K562 (cell line): ENCODE results near the gene FGFRL1. TPM values are rescaled to one million over a fixed set of nuclear protein-coding genes. Genes with fewer than 3 reads are reported as not detected.

ENCODE experiments used
- CXXC5 ChIP-seq: fragments of 250-450 bp; sonication (Bioruptor Pico); IDR thresholded peaks from 2 replicates; pipeline ENCODE4 v1.8.0; 2022; ENCODE audit warnings: inconsistent platforms, mild to moderate bottlenecking, moderate library complexity
- EP400 ChIP-seq: fragments of 450-650 bp; IDR thresholded peaks from 2 replicates; pipeline ENCODE4 v1.6.1; 2017; ENCODE audit warnings: antibody characterized with exemption, mild to moderate bottlenecking, moderate library complexity
- ESRRA ChIP-seq: fragments of 450-650 bp; IDR thresholded peaks from 2 replicates; pipeline ENCODE4 v1.6.1; 2014; ENCODE audit warnings: low read depth, mild to moderate bottlenecking, moderate library complexity, borderline replicate concordance
- KAT2B ChIP-seq: IDR thresholded peaks from one replicate; pipeline ENCODE4 v1.6.1; 2012; ENCODE audit warnings: low read depth, mild to moderate bottlenecking, control low read depth, inconsistent platforms, low read length, moderate library complexity
- LARP7 ChIP-seq: fragments of 450-650 bp; IDR thresholded peaks from 2 replicates; pipeline ENCODE4 v1.6.1; 2016
- MTA2 ChIP-seq: fragments of 450-650 bp; IDR thresholded peaks from 2 replicates; pipeline ENCODE4 v1.6.1; 2016; ENCODE audit warnings: low read depth
- MYBL2 ChIP-seq, 2 experiments: fragments of 450-650 bp in 1 of 2; sonication (generic) in 1 of 2; formaldehyde crosslinking in 1 of 2; IDR thresholded peaks; 2 replicates each; pipeline versions ENCODE4 v1.6.1 to v1.8.1; 2017 to 2022; ENCODE audit warnings: borderline replicate concordance in 1 of 2, inconsistent platforms in 1 of 2, low read depth in 1 of 2, mild to moderate bottlenecking in 1 of 2, missing genetic modification reagents in 1 of 2, moderate library complexity in 1 of 2
- NBN ChIP-seq: fragments of 450-650 bp; IDR thresholded peaks from 2 replicates; pipeline ENCODE4 v1.6.1; 2016; ENCODE audit warnings: low read depth, mild to moderate bottlenecking
- NFE2 ChIP-seq: IDR thresholded peaks from 2 replicates; pipeline ENCODE4 v1.6.1; 2014; ENCODE audit warnings: antibody characterized with exemption, low read depth
- SP1 ChIP-seq: sonication (generic); formaldehyde crosslinking; IDR thresholded peaks from 2 replicates; pipeline ENCODE4 v1.8.1; 2022; ENCODE audit warnings: mild to moderate bottlenecking, missing genetic modification reagents
- TBP ChIP-seq: optimal IDR thresholded peaks from 2 replicates; pipeline ENCODE3; 2011; ENCODE audit warnings: low read depth, low read length, improper control_type of control experiment
- TCF3 ChIP-seq: sonication (generic); formaldehyde crosslinking; IDR thresholded peaks from 2 replicates; pipeline ENCODE4 v1.4.0; 2020; ENCODE audit warnings: mild to moderate bottlenecking, missing genetic modification reagents
- ZBTB1 ChIP-seq: sonication (generic); formaldehyde crosslinking; IDR thresholded peaks from 2 replicates; pipeline ENCODE4 v1.8.1; 2023; ENCODE audit warnings: missing genetic modification reagents, low read depth, mild to moderate bottlenecking, borderline replicate concordance
- ZEB2 ChIP-seq: fragments of 450-650 bp; IDR thresholded peaks from 2 replicates; pipeline ENCODE4 v1.6.1; 2016
- ZNF232 ChIP-seq: sonication (generic); formaldehyde crosslinking; IDR thresholded peaks from 2 replicates; pipeline ENCODE4 v1.8.0; 2022; ENCODE audit warnings: mild to moderate bottlenecking, missing genetic modification reagents
- ZNF274 ChIP-seq: IDR thresholded peaks from 2 replicates; pipeline ENCODE4 v1.6.1; 2011; ENCODE audit warnings: low read depth, mild to moderate bottlenecking, low read length, moderate library complexity, borderline replicate concordance
- ZNF316 ChIP-seq: fragments of 450-650 bp; IDR thresholded peaks from 2 replicates; pipeline ENCODE4 v1.6.1; 2016
- ZNF583 ChIP-seq: fragments of 250-450 bp; sonication (Bioruptor Pico); IDR thresholded peaks from 2 replicates; pipeline ENCODE4 v1.4.0; 2020
- ZNF584 ChIP-seq: fragments of 200-800 bp; sonication (Bioruptor generic); IDR thresholded peaks from 2 replicates; pipeline ENCODE4 v1.6.1; 2016; ENCODE audit warnings: low read depth, mild to moderate bottlenecking, missing genetic modification characterization, missing compliant biosample characterization
- ZNF696 ChIP-seq: fragments of 250-450 bp; sonication (Bioruptor Pico); conservative IDR thresholded peaks from 2 replicates; pipeline ENCODE4 v1.4.0; 2020; ENCODE audit warnings: mild to moderate bottlenecking, moderate library complexity
- polyA plus RNA-seq, 8 experiments: library from polyadenylated mRNA; depleted of rRNA in 4 of 8; stranded (reverse) in 5 of 8; unstranded in 3 of 8; fragments of >200 nt; fragmentation: Nextera tagmentation in 2 of 8; fragmentation: Illumina TruSeq in 1 of 8; extraction: Ambion mirVana in 2 of 8; extraction: Trizol in 1 of 8; gene quantifications; 2 replicates each; pipeline versions ENCODE4 v1.2.1 to v1.2.3, GENCODE V29; 2011 to 2014; ENCODE audit warnings: inconsistent platforms in 1 of 8, missing spikeins in 1 of 8
- total RNA-seq, 7 experiments: library from RNA; depleted of rRNA in 6 of 7; stranded (reverse); fragments of >200 nt in 6 of 7; fragmentation: Illumina TruSeq in 2 of 7; extraction: Trizol in 2 of 7; gene quantifications; 2 replicates each; pipeline versions ENCODE4 v1.2.1 to v1.2.3, GENCODE V29; 2011 to 2021; ENCODE audit warnings: low replicate concordance in 1 of 7
- TF ChIP-seq, protein P1 (sequence below): sonication (generic); formaldehyde crosslinking; IDR thresholded peaks from 2 replicates; pipeline ENCODE4 v1.8.0; 2022; ENCODE audit warnings: mild to moderate bottlenecking, missing genetic modification reagents, borderline replicate concordance
- TF ChIP-seq, protein P2 (sequence below): sonication (generic); formaldehyde crosslinking; IDR thresholded peaks from 2 replicates; pipeline ENCODE4 v1.8.0; 2022; ENCODE audit warnings: mild to moderate bottlenecking, missing genetic modification reagents
- TF ChIP-seq, protein P3 (sequence below): fragments of 450-650 bp; IDR thresholded peaks from 2 replicates; pipeline ENCODE4 v1.6.1; 2016; ENCODE audit warnings: missing biosample characterization, missing genetic modification characterization
- TF ChIP-seq, protein P4 (sequence below): fragments of 250-450 bp; sonication (Bioruptor Pico); IDR thresholded peaks from 2 replicates; pipeline ENCODE4 v1.8.0; 2021; ENCODE audit warnings: moderate library complexity, mild to moderate bottlenecking, inconsistent platforms

Gene FGFRL1
- total and polyA plus RNA-seq, 9 of the 15 experiments (the other 6 are each of a cell fraction or from before 2014, with no cell fraction given), result 0.34 to 49.9 (median 14.6) TPM

DNA sequence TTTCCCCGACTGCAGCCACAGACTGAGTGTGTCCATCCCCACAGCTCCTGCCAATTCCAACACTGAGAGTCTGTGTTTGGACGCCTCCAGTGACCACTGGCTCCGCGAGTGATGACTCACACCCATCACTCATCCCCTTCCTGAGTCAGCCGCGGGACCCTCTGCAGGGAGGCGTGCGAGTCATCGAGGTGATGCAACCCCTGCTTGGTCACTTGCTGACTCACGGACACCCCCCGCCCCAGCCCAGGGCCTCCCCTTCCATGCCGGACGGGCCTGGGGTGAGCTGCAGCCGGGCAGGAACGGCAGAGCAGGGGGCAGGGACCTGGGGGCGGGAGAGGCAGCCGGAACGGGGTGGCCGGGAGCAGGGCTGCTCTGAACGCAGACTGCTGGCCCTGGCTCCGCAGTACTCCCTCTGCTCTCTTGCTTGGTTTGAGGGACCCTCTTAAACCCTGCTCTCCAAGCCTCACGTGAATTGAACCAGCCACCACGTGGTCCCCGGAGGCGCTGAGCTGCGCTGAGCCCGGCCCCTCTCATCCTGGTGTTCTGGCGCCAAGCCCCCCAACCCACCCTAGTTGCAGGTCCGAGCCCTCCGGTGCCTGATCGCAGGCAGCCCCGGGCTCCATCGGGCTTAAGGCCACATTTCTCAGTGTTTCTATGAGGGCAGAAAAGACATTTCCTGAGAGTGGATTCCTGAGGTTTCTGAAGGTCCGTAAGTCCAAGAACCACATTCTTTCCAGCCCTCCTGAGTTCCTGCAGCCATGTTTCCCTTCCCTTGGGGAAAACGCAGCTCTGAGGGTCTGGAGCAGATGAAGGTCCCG, 32.4 kb downstream of the FGFRL1 start (continued):
- TF ChIP-seq, protein P1, sequence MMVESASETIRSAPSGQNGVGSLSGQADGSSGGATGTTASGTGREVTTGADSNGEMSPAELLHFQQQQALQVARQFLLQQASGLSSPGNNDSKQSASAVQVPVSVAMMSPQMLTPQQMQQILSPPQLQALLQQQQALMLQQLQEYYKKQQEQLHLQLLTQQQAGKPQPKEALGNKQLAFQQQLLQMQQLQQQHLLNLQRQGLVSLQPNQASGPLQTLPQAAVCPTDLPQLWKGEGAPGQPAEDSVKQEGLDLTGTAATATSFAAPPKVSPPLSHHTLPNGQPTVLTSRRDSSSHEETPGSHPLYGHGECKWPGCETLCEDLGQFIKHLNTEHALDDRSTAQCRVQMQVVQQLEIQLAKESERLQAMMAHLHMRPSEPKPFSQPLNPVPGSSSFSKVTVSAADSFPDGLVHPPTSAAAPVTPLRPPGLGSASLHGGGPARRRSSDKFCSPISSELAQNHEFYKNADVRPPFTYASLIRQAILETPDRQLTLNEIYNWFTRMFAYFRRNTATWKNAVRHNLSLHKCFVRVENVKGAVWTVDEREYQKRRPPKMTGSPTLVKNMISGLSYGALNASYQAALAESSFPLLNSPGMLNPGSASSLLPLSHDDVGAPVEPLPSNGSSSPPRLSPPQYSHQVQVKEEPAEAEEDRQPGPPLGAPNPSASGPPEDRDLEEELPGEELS, result peak; percentile 95; the same call in 1 of the 2 replicates
- TF ChIP-seq ZEB2, result peak; percentile 76
- TF ChIP-seq ZBTB1, result 0 out of 2 replicates have a peak, but pooled peaks have one; percentile 42
- TF ChIP-seq, protein P2, sequence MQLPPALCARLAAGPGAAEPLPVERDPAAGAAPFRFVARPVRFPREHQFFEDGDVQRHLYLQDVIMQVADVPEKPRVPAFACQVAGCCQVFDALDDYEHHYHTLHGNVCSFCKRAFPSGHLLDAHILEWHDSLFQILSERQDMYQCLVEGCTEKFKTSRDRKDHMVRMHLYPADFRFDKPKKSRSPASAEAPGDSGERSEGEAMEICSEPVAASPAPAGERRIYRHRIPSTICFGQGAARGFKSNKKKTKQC (CRISPR knock-in tag), result peak; percentile 92; the same call in 1 of the 2 replicates
- peak; percentile 63 for TF ChIP-seq TCF3 (CRISPR knock-in tag)
- TF ChIP-seq NFE2, result peak; percentile 99
- peak; percentile 54 for TF ChIP-seq TBP
- peak; percentile 7; the same call in 1 of the 2 replicates for TF ChIP-seq LARP7
- TF ChIP-seq MYBL2 (IDR thresholded peaks at IDR 0.05; ENCODE audit: low read depth), result no peak
- no peak for TF ChIP-seq MYBL2 (CRISPR knock-in tag; IDR thresholded peaks at IDR 0.05; ENCODE audit: borderline replicate concordance)
- TF ChIP-seq ZNF232 (CRISPR knock-in tag), result peak; percentile 90
- TF ChIP-seq MTA2, result peak; percentile 47
- no peak for TF ChIP-seq ZNF696
- TF ChIP-seq CXXC5 (CRISPR knock-in tag), result peak; percentile 84
- TF ChIP-seq ZNF583 (CRISPR knock-in tag), result 0 out of 2 replicates have a peak, but pooled peaks have one; percentile 7
- peak; percentile 60; the same call in 1 of the 2 replicates for TF ChIP-seq ESRRA
- peak; percentile 89 for TF ChIP-seq NBN
- TF ChIP-seq, protein P3, sequence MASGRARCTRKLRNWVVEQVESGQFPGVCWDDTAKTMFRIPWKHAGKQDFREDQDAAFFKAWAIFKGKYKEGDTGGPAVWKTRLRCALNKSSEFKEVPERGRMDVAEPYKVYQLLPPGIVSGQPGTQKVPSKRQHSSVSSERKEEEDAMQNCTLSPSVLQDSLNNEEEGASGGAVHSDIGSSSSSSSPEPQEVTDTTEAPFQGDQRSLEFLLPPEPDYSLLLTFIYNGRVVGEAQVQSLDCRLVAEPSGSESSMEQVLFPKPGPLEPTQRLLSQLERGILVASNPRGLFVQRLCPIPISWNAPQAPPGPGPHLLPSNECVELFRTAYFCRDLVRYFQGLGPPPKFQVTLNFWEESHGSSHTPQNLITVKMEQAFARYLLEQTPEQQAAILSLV (tag), result peak; percentile 86
- TF ChIP-seq, protein P4, sequence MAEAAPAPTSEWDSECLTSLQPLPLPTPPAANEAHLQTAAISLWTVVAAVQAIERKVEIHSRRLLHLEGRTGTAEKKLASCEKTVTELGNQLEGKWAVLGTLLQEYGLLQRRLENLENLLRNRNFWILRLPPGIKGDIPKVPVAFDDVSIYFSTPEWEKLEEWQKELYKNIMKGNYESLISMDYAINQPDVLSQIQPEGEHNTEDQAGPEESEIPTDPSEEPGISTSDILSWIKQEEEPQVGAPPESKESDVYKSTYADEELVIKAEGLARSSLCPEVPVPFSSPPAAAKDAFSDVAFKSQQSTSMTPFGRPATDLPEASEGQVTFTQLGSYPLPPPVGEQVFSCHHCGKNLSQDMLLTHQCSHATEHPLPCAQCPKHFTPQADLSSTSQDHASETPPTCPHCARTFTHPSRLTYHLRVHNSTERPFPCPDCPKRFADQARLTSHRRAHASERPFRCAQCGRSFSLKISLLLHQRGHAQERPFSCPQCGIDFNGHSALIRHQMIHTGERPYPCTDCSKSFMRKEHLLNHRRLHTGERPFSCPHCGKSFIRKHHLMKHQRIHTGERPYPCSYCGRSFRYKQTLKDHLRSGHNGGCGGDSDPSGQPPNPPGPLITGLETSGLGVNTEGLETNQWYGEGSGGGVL, result no peak
- peak; percentile 97 for TF ChIP-seq EP400
- TF ChIP-seq ZNF316, result peak; percentile 98
- TF ChIP-seq ZNF274, result no peak
- 0 out of 2 replicates have a peak, but pooled peaks have one; percentile 37 for TF ChIP-seq SP1 (CRISPR knock-in tag)
- no peak for TF ChIP-seq KAT2B
- no peak; the same call in 1 of the 2 replicates for TF ChIP-seq ZNF584 (CRISPR knock-in tag)
